Osteocyte (in vitro differentiated cells): Measurements from ENCODE around the gene ZHX3. TPM values are rescaled to one million over a fixed set of nuclear protein-coding genes. Genes with fewer than 3 reads are reported as not detected.
A peak's percentile ranks its signal among the peaks of the same experiment; 100 is the strongest.

ENCODE experiments used
- DNase-seq: peaks from one replicate; pipeline ENCODE4 v3.0.0; 2021; ENCODE audit warnings: mixed read lengths; ENCODE audit not compliant: unreplicated experiment; ENCODE audit errors: extremely low spot score
- H3K27ac Mint-ChIP-seq: one replicate; pipeline ENCODE4 v1.8.0; 2021; ENCODE audit warnings: mild to moderate bottlenecking, mixed read lengths; ENCODE audit not compliant: unreplicated experiment
- H3K27me3 Mint-ChIP-seq: one replicate; pipeline ENCODE4 v1.8.0; 2021; ENCODE audit warnings: mixed read lengths; ENCODE audit not compliant: unreplicated experiment
- H3K36me3 Mint-ChIP-seq: one replicate; pipeline ENCODE4 v1.8.0; 2021; ENCODE audit warnings: mixed read lengths; ENCODE audit not compliant: unreplicated experiment
- H3K4me1 Mint-ChIP-seq: one replicate; pipeline ENCODE4 v1.8.0; 2021; ENCODE audit warnings: mixed read lengths; ENCODE audit not compliant: unreplicated experiment
- H3K4me3 Mint-ChIP-seq: one replicate; pipeline ENCODE4 v1.8.0; 2021; ENCODE audit warnings: mild to moderate bottlenecking, moderate library complexity, mixed read lengths; ENCODE audit not compliant: unreplicated experiment
- H3K9me3 Mint-ChIP-seq: one replicate; pipeline ENCODE4 v1.8.0; 2021; ENCODE audit warnings: mixed read lengths; ENCODE audit not compliant: unreplicated experiment
- CTCF ChIP-seq: fragments of 200-600 bp; sonication (generic); IDR thresholded peaks from 2 replicates; pipeline ENCODE4 v1.5.0; 2021; ENCODE audit warnings: antibody characterized with exemption, mild to moderate bottlenecking, moderate library complexity
- total RNA-seq: library from RNA; stranded (reverse); gene quantifications from 2 replicates; pipeline ENCODE4 v1.2.1, GENCODE V29; 2021

ZHX3 gene
- total RNA-seq, 1 donor from 2014 or later: 44.5 TPM

- H3K9me3 Mint-ChIP-seq: no peaks in the 10 kb centered on the region
- H3K4me3 Mint-ChIP-seq: no peak overlapping the region
- peaks cover 21% of the 10 kb centered on the region for H3K4me1 Mint-ChIP-seq
- no peak for DNase-seq
- H3K36me3 Mint-ChIP-seq: no peaks in the 10 kb centered on the region
- H3K27ac Mint-ChIP-seq: no peak overlapping the region
- no peaks in the 10 kb centered on the region for H3K27me3 Mint-ChIP-seq
- TF ChIP-seq CTCF: no peak
Observed at GRCh38 chr20:41331731-41332130, 14.2 kb upstream of the ZHX3 start.

GRCh38 chr20:41330941-41331340, 13.4 kb upstream of the ZHX3 start:
- Mint-ChIP-seq H3K36me3 (no peaks in the 10 kb centered on the region), H3K27me3 (no peaks in the 10 kb centered on the region), H3K9me3 (no peaks in the 10 kb centered on the region), H3K4me1 (peaks cover 23% of the 10 kb centered on the region), H3K27ac (peak overlapping the region; percentile 27), H3K4me3 (no peak overlapping the region)
- DNase-seq: no peak
- TF ChIP-seq CTCF: no peak

- no peaks in the 10 kb centered on the region for H3K9me3 Mint-ChIP-seq
- peaks cover 23% of the 10 kb centered on the region for H3K4me1 Mint-ChIP-seq
- no peaks in the 10 kb centered on the region for H3K36me3 Mint-ChIP-seq
- DNase-seq: no peak
- H3K27ac Mint-ChIP-seq: peak overlapping the region; percentile 98
- no peak for TF ChIP-seq CTCF
- H3K4me3 Mint-ChIP-seq: no peak overlapping the region
- no peaks in the 10 kb centered on the region for H3K27me3 Mint-ChIP-seq
Observed at GRCh38 chr20:41330343-41330720, 12.8 kb upstream of the ZHX3 start.

- Mint-ChIP-seq H3K9me3 (no peaks in the 10 kb centered on the region), H3K4me1 (peaks cover 23% of the 10 kb centered on the region), H3K27ac (peak overlapping the region; percentile 98), H3K4me3 (peak overlapping the region; percentile 27), H3K36me3 (no peaks in the 10 kb centered on the region), H3K27me3 (no peaks in the 10 kb centered on the region)
- peak; percentile 89 for DNase-seq
- no peak for TF ChIP-seq CTCF
Observed at GRCh38 chr20:41329435-41330342, 12.2 kb upstream of the ZHX3 start.

- no peak for DNase-seq
- no peak overlapping the region for H3K4me3 Mint-ChIP-seq
- H3K27ac Mint-ChIP-seq: peak overlapping the region; percentile 20
- no peaks in the 10 kb centered on the region for H3K9me3 Mint-ChIP-seq
- no peaks in the 10 kb centered on the region for H3K36me3 Mint-ChIP-seq
- TF ChIP-seq CTCF: no peak
- H3K27me3 Mint-ChIP-seq: no peaks in the 10 kb centered on the region
- peaks cover 23% of the 10 kb centered on the region for H3K4me1 Mint-ChIP-seq
Observed at GRCh38 chr20:41327178-41327577, 9.6 kb upstream of the ZHX3 start.
